HG02678 (cell line): ENCODE data around the gene SLC44A1.
"Not testable (repeated sequence)": the region's sequence is repeated elsewhere in the genome, so short reads cannot be mapped to it uniquely, and the experiment has no call there.

Experiments used
- ATAC-seq: cut with Tn5 transposase; IDR thresholded peaks from one replicate; pipeline ENCODE4 v1.9.1; 2021; ENCODE audit warnings: mild to moderate bottlenecking, moderate library complexity; ENCODE audit not compliant: unreplicated experiment

The SLC44A1 gene

DNA sequence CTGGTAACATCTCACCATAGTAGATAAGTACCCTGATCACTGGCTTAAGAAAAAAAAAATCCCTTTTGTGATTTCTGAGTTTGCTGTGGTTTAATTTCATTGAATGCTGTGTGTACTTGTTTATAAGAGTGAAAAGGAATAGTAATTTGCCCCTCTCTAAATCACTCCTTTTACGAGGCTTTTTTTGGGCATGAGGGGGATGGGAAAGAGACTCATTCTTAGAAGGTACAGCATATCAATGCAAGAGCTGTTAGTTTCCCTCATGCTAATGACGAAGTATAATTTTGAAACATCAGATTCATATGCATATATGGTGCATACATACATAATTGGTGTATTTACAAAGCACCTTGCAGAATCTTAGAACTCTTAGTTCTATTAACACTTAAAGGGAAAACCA lies 2.4 kb upstream of the SLC44A1 start:
- ATAC-seq, result no peak

DNA sequence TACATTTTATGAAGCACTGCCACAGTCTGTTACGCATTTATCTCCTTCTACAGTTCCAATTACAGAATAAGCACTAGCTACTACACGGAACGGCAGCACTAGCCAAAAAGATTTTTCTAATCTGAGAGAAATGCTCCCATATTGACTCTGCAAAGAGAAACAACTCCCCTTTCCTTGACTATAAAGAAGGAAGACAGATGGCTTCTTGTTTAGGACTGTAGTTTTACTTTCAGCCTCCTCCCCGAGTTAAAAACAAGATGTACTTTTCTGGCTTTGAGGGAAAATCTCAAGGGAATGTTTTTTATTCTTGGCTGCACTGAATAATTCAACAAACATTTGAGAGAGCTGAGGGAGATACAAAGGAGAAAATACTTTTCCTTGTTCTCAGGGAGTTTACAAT lies 1.9 kb upstream of the SLC44A1 start:
- ATAC-seq, result no peak

DNA sequence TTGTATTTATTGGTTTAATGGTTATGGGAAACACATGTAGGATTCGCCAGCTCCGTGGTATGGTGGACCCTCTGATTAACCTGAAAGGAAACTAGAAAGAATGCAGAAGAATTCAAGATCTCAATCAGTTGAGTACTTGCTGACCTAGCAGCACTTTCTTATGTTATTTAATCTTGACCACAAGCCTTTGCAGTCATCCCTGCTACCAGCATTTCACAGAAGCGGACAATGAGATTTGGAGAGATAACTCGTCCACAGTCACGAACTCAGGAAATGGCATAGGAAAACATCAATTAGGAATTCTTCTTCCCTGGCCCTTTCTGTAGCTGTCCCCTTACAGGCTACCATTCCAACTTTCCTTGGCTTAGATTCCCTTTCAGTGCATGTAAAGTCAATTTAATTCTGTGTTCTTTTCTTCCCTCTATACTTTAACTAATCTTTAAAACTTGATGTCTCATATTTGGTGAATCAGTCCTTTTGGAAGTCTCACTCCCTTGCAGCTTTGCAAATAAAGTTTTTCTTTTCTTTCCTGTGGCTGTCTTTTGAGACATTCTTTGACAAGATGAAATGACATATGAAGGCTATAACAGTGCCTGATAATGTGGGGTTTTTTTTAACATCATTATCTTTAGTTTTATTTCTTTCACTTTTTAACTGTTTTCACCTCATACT lies 1.3 kb upstream of the SLC44A1 start:
- no peak for ATAC-seq

DNA sequence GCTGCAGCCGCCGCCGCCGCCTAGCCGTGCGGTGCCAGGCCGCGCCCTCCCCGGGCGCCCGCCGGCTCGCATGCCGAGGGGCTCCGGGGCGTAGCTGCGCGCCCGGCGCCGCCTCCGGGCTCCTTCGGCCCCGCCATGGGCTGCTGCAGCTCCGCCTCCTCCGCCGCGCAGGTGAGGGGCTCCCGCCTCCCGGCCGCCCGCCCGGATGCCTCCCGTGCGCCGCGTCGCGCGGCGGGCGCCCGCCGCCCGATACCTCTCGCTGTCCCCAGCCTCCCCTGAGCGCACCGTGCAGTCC lies 230 bp downstream of the SLC44A1 start:
- peak; percentile 51 for ATAC-seq

DNA sequence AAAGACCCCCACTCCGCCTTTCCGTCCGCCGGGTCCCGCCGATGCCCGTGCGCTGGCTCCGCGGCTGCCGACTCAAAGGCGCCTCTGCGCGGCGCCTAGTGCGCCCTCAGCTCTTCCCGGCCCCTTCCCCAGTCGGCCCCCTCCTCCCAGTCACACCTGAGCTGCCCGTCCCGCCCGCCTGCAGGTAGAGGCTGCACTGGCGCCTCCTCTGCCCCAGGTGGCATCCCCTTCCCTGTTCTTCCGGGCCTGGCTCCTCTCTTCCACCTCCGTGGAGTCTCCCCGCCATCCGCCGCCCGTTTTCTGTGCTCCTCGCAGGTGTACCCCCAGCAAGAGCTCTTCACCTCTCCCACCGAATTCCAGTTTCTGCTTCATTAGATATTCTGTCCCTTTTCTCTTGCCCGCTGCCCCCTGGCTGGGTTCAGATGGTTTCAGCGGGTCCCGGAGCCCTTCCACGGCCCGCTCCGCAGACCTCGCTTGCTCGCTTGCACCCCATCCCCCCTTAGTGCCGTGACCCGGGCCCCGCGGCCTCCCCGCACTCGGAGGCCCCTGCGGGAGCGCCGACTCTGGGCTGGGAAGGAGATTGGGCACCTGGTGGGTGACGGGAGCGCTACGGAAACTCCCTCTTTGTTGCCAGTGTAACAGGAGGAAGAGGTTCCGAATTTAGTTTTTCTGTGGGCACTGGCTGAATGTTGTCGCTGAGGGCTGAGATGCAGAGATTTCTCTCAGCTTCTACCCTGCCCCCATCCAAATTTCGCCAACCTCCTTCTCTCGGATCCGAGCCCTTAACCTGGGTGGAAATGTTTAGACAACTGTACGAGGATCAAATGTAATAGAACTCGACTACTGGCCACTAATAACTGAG lies 809 bp downstream of the SLC44A1 start:
- peak; percentile 3 for ATAC-seq

DNA sequence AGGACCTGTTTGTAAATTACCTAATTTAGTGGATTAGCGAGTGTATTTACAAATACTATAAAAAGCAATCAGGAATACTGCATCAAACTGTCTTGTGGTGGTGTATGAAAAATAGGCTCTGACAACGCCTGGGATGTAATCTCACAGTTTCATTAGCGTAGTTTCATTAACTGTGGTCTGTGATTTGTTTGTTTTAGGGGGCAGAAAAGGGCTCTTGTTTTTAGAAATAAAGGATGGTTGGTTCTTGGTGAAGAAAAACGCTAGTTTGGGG lies 1.4 kb downstream of the SLC44A1 start:
- ATAC-seq, result no peak

DNA sequence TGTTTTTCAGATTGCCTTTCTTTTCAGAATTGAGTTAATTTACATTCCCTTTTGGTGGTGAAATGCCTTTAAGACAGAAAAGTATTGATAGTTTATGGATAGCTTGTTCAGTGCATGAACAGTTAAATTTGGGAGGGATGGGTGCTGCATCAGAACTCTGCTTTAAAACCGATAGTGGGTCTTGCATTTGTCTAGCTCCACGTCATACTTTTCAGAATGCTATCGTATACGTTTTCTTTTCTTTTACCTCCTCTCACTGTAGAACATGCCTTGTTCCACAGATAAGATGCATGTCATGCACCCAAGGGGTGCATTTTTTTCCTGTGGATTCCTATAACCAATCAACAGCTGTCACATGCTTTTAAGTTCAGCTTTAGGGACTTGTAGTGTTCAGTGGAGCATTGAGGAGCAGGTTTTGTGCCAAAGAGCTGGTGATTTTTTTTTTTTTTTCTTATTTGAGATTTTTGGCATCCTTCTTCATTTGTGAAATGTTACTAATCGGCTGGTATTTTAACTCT lies 2.3 kb downstream of the SLC44A1 start:
- ATAC-seq, result no peak

DNA sequence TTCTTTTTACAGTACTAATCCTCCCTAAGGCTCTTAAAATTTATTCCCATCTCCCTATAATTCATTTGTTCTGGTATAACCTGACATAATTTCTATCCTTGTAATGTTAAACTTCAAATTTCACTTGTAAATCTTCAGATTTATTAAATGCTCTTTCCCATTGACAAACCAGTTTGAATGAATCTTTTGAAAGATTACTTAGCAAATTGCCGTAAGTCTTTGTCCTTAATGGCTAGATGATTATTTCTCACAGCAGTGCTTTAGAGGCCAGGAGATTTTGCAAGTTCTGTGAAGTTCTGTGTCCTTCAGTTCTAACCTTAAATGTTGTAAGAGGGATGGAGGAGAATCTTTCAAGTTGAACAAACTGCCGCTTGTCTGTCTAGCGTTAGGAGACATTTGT lies 4.2 kb downstream of the SLC44A1 start:
- ATAC-seq, result no peak

DNA sequence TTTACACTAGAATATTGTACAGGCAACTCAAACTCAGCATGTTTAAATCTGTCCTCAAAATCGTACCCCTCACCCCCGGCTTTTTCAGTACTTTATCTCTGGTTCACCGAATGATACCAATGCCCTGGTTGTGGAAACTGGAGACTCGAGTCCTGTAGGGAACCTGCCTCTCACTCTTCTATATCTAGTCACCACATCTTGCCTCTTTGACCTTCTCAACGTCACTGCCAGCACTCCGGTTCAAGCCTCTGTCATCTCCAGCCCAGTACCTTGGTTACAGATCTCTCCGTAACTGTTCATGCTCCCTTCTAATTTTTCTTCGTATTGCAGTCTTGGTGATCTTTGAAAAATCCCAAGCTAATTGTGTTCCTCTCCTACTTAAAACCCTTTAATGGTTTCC lies 6.7 kb downstream of the SLC44A1 start:
- no peak for ATAC-seq

DNA sequence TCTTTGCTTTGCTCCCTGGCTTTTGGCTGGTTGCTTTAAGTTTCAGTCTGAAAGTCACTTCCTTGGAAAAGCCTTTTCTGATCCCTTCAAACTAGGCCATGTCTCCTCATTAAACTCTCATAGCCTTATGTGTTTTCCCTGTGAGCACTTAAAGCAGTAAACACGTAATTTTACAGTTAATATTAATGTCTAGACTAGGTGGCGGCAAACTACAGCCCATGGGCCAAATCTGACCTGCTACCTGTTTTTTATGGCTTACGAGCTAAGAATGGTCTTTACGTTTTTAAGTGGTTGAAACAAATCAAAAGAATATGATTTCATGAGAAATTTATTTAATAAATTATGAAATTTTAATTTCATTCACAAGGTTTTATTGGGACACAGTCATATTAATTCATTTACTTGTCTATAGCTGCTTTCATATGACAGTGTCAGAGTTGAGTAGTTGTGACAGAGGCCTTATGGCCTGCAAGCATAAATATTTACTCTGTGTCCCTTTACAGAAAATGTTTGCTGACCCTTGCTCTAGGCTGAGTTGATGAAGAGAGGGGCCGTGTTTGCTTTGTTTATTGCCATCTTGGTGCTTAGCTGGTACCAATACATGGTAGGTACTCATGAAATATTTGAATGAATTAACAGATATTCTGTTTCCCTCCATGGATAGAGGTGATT lies 7.4 kb downstream of the SLC44A1 start:
- ATAC-seq, result no peak

DNA sequence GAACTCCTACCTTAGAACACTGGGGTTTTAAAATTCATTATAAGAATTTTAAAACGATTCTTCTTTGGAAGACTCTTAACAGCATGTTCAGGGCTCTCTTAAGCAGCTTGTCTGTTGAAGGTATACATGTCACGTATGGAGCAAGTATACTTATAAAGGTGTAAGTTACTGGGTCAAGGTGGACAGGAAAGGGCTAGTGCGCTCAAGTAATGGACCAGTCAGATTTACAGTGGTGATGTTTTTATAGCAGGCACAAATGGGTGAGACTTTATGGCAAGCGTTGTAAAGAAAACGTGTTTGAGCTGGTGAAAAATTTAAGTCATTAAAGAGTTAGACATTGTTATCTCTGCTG lies 7.9 kb downstream of the SLC44A1 start:
- no peak for ATAC-seq

DNA sequence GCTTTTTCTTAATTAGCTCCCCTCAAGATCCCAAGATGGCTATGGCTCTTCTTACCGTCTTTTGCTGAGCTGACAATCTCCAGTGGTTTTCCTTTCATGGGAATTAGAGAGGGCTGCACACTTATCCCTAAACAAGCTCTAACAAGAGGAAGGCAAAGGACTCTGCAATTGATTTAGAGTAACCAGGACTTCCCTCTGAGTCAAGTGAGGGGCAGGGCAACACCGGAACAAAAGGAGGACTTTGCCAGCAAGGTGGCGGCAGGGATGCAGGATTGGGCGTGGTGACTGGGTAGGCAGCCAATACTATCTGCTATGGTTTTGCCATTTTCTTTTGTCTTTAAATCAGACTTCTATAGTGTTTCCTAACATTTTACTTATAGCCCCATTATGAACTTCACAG lies 9.8 kb downstream of the SLC44A1 start:
- ATAC-seq, result no peak

DNA sequence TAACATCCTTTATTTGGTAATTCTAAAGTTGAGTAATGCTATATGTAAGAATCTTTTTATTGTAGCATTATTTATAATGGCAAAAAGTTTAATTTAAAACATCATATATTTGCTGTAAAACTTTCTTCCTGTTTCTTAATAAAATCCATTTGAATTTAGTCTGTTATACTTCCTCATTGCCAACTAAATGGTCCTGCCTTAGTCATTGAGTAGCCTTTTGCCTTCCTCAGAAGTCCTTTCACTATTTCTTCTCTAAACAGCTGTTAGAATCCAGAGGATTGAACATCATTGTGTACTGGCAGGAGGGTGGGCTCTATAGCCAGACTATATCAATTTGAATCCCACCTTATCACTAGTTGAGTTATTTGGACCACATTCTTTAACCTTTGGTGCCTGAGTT lies 11.0 kb downstream of the SLC44A1 start:
- ATAC-seq, result no peak

DNA sequence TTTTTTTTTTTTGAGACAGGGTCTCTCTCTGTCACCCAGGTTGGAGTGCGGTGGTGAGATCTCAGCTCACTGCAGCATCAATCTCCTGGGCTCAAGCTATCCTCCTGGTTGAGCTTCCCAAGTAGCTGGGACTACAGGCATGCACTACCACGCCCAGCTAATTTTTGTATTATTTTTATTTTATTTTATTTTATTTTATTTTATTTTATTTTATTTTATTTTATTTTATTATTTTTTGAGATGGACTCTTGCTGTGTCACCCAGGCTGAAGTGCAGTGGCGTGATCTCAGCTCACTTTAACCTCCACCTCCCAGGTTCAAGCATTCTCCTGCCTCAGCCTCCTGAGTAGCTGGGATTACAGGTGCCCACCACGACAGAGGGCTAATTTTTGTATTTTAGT lies 12.1 kb downstream of the SLC44A1 start:
- not testable (repeated sequence) for ATAC-seq

DNA sequence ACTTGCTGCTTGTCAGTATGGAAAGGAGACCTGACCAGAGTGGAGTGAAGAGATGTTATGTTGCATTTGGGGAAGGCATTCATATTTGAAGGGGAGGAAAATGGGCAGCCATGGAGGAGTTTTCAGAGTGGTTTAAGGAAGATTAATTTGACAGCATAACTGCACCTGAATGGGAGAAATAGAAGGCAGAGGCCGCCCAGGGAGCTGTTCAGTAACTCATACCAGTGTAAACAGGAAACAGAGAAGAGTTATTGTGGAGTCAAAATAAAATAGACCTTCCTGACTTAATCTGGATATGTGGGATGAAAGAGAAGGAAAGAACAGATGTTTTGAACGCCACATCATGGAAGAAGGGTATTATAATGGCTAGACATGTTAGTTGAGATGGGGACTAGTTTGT lies 13.4 kb downstream of the SLC44A1 start:
- no peak for ATAC-seq

DNA sequence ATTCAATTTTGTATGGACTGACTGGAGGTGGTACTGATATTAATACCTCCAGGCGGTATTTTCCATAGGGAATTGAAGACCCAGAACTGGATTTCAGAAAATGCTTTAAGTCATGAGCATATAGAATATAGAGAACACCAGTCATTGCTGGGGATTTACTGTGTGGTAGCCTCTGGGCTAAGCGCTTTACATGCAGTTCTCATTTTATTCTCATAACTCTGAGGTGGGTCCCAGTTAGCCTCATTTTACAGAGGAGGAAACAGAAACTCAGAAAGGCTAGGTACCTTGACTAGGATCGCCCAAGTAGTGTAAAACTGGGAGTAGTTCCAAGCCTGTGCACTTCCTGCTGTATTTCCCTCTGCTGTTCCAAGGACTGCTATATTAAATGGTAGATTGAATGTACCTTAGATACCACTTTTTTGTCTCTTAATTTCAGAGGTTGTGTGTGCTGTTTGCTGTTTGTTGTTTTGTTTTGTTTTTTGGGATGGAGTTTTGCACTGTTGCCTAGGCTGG lies 13.8 kb downstream of the SLC44A1 start:
- ATAC-seq, result peak; percentile 27

DNA sequence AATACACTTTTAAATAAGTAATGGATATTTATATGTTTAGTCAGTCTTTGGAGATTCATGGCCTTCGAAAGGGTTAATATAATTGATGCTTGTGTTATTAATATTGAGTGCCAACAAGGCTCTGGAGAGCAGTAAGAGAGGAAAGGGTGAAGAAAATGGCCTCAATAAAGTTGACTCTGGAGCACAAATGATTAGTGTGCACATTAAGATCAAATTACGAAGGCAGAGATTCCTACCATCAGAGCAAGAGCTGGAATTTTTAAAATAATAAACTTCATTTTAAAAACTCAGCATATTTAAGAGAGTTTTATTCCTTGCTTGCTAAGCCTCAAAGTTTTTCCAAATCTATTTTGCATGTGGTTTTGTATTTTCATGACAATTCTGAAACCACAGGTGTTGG lies 14.8 kb downstream of the SLC44A1 start:
- peak; percentile 12 for ATAC-seq

DNA sequence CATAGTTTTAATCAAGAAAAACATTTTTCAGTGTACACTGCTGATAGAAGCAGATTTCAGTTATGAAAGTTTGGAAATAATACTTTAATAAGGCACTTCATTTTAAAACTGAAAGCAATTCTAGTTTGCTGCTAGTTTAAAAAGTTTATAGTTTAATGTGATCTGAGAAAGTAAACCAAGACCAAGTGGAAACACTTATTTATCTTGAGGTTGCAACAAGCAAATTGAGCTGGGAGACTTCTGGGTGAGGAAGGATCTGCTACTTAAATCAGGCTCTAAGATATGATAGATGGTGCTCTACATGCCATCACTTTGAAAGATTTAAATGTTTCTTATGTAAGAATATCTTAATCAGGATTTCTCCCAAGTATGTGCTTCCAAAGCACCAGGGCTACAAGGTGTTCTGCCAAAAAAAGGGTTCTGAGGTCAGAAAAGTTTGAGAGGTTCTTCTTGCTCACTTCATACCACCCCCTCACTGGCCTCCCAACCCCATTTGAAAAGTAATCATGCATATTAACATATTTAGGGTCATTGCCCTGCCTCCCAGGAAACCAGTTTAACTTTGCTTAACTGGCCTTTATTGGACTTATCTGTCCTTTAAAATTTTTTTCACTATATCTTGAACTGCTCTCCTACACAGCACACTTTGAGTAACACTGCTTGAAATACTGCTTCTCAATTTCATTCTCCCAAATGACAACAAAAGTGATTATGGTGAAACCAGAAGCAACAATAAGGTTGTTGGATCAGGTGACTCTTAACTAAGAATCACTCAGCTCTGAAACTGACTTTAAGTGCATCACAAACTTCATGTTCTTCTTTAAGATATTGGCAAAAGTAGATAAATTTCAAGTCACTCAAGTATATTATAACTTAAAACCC lies 15.5 kb downstream of the SLC44A1 start:
- peak; percentile 31 for ATAC-seq

DNA sequence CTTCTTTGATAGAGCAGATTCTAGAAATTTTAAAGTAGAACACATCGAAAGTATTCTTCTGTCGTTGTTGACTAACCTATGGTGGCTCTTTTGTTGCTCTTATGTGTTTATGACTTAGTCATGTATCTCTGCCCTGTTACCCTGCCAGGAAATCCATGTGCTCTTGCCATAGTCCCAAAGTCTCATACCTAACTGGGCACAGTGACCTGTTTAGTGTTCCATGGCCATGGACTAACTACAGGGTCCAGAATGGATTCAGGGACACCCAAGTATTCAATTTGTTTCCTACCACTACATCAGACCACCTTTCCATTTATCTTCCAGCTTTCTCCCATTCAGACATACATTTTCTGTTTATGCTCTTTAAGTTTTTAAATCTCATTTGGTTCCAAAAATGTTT lies 18.0 kb downstream of the SLC44A1 start:
- ATAC-seq, result no peak

DNA sequence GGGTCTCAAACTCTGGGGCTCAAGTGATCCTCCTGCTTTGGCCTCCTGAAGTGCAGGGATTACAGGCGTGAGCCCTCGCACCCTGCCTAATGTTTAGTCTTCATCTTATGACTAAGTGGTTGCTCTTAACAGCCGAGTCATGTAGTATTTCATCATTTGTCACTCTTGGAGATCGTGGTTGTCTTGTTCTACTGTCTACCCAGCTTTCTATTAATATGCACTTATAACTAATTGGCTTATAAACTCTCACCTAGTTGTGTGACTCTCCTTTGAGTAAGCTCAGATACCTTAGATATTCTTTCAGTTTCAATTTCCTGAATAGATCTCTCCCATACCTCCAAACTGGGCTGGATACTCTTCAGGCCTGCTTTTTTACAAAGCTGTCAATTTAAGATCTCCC lies 19.9 kb downstream of the SLC44A1 start:
- ATAC-seq, result no peak

DNA sequence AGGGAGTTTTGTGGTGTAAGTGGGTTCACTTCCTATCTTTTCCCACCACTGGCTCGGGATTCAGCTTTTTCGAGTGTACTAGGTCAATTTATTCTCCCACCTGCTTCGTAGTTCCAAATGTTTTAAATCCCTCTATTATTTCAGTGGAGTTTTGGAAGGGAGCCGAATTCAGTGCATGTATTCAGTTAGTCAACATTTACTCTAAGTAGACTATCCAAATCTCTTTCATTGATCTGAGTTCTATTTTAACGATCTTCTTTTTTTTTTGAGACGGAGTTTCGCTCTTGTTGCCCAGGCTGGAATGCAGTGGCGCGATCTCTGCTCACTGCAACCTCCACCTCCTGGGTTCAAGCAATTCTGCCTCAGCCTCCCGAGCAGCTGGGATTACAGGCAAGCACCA lies 23.8 kb downstream of the SLC44A1 start:
- not testable (repeated sequence) for ATAC-seq
